A673 (cell line): ENCODE data around the gene TENM4. TPM values are rescaled to one million over a fixed set of nuclear protein-coding genes. Genes with fewer than 3 reads are reported as not detected.

ENCODE experiments used
- BruUV-seq: library from RNA; stranded (reverse); fragments of 400-500 nt; replicated peaks from 2 replicates; lab custom pipeline; 2021; lab: Mats Ljungman, UMichigan
- CTCF ChIA-PET: fragments of 300-600 bp; sonication (Branson Sonifier 250); formaldehyde crosslinking; loops from one replicate; lab custom pipeline; 2022; ENCODE audit warnings: antibody characterized with exemption; lab: Charles Lee
- POLR2A ChIA-PET: fragments of 300-600 bp; sonication (Branson Sonifier 250); formaldehyde crosslinking; loops from one replicate; lab custom pipeline; 2022; ENCODE audit warnings: antibody characterized with exemption; ENCODE audit not compliant: low non-redundant PET; lab: Charles Lee
- DNase-seq: peaks from one replicate; pipeline ENCODE4 v3.0.0-alpha.2; 2015; ENCODE audit warnings: low spot score
- H3K27ac ChIP-seq: fragments of 200-600 bp; sonication (generic); 2 replicates; pipeline ENCODE4 v1.5.1; 2016; ENCODE audit warnings: mixed run types, low read depth, mild to moderate bottlenecking, mixed read lengths, antibody characterized with exemption, low read length; ENCODE audit not compliant: poor library complexity, severe bottlenecking
- H3K27me3 ChIP-seq: fragments of 200-600 bp; sonication (generic); replicated peaks from 2 replicates; pipeline ENCODE4 v1.6.1; 2017; ENCODE audit warnings: mixed run types, low read depth, mild to moderate bottlenecking, mixed read lengths, antibody characterized with exemption, low read length; ENCODE audit not compliant: insufficient read depth, poor library complexity
- H3K36me3 ChIP-seq: fragments of 200-600 bp; sonication (generic); 2 replicates; pipeline ENCODE4 v1.6.1; 2016; ENCODE audit warnings: mixed run types, mild to moderate bottlenecking, mixed read lengths, antibody characterized with exemption, low read length; ENCODE audit not compliant: insufficient read depth, poor library complexity, severe bottlenecking
- H3K4me1 ChIP-seq: fragments of 200-600 bp; sonication (generic); 2 replicates; pipeline ENCODE4 v1.6.1; 2017; ENCODE audit warnings: mixed run types, mild to moderate bottlenecking, mixed read lengths, antibody characterized with exemption, low read length; ENCODE audit not compliant: insufficient read depth, poor library complexity, severe bottlenecking
- H3K4me3 ChIP-seq: fragments of 200-600 bp; sonication (generic); 2 replicates; pipeline ENCODE4 v1.5.1; 2016; ENCODE audit warnings: low read depth, mixed run types, mild to moderate bottlenecking, mixed read lengths, low read length; ENCODE audit not compliant: poor library complexity, severe bottlenecking
- H3K9me3 ChIP-seq: fragments of 200-600 bp; sonication (generic); 2 replicates; pipeline ENCODE4 v1.6.1; 2016; ENCODE audit warnings: mixed run types, low read depth, mild to moderate bottlenecking, mixed read lengths, antibody characterized with exemption, low read length; ENCODE audit not compliant: poor library complexity, severe bottlenecking
- CTCF ChIP-seq: fragments of 300-800, 200-600 bp; sonication (generic); conservative IDR thresholded peaks from 2 replicates; pipeline ENCODE4 v1.5.1; 2017; ENCODE audit warnings: low read depth, mild to moderate bottlenecking, antibody characterized with exemption, low read length, moderate library complexity, mixed read lengths
- EZH2 ChIP-seq: fragments of 200-600 bp; sonication (generic); IDR thresholded peaks from 2 replicates; pipeline ENCODE4 v1.6.1; 2017; ENCODE audit warnings: borderline replicate concordance, low read depth, mild to moderate bottlenecking, mixed read lengths, antibody characterized with exemption, low read length; ENCODE audit not compliant: poor library complexity, severe bottlenecking
- intact Hi-C: fragments of 100-400 bp; cut with micrococcal nuclease; formaldehyde crosslinking; loops from one replicate; pipeline ENCODE4 v1.10.0; 2022; ENCODE audit not compliant: unreplicated experiment
- total RNA-seq: library from RNA; stranded (reverse); gene quantifications from 2 replicates; pipeline ENCODE4 v1.2.3, GENCODE V29; 2021

TENM4 gene
- total RNA-seq, 1 experiment from 2014 or later: 0.11 TPM

- no TSS peak for BruUV-seq
- CTCF ChIA-PET: no interaction called here
- Histone ChIP-seq H3K4me1 (no peaks in the 10 kb centered on the region), H3K36me3 (no peaks in the 10 kb centered on the region), H3K27me3 (no peaks in the 10 kb centered on the region), H3K27ac (no peak overlapping the region), H3K4me3 (no peak overlapping the region), H3K9me3 (no peaks in the 10 kb centered on the region)
- POLR2A ChIA-PET: no interaction called here
- intact Hi-C loops: no loop called here
- DNase-seq: no peak
- TF ChIP-seq EZH2: no peak
Observed at GRCh38 chr11:79083352-79083751, 357.5 kb downstream of the TENM4 start.

DNA sequence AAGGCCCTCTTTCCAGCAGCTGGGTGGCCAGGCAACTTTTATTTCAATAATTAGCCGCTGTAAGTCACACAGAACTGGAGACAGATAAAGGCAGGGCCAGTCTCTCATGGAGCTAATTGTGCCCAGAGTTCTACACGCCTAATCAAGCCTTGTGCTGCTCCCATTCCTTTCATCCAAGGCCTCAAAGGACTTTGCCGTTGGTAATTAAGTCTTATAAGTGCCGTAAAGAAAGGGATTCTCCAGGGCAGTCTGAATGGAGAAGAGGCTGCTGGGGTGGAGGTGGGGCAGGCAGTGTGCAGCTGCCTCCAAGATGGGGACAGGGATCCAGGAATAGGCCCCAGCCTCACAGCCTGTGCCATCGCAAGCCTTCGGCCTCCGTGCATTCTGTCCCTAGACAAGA is 357.9 kb downstream of the TENM4 start:
- no TSS peak for BruUV-seq
- H3K36me3 ChIP-seq: no peaks in the 10 kb centered on the region
- DNase-seq: no peak
- ChIA-PET CTCF (no interaction called here), POLR2A (interaction anchor here (0.6 kb wide), 1 partner anchor 11 kb away, joined by 3 read pairs; no protein-coding TSS in a partner anchor)
- H3K4me3 ChIP-seq: no peak overlapping the region
- H3K4me1 ChIP-seq: no peaks in the 10 kb centered on the region
- H3K27me3 ChIP-seq: no peaks in the 10 kb centered on the region
- TF ChIP-seq CTCF (no peak), EZH2 (no peak)
- intact Hi-C loops: no loop called here
- no peaks in the 10 kb centered on the region for H3K9me3 ChIP-seq
- no peak overlapping the region for H3K27ac ChIP-seq

GRCh38 chr11:79082280-79082679 is 358.6 kb downstream of the TENM4 start:
- intact Hi-C loops: no loop called here
- no peaks in the 10 kb centered on the region for H3K27me3 ChIP-seq
- no peak overlapping the region for H3K4me3 ChIP-seq
- no peak overlapping the region for H3K27ac ChIP-seq
- no peaks in the 10 kb centered on the region for H3K36me3 ChIP-seq
- ChIA-PET CTCF (no interaction called here), POLR2A (interaction anchor here (0.6 kb wide), 1 partner anchor 10 kb away, joined by 3 read pairs; no protein-coding TSS in a partner anchor)
- DNase-seq: no peak
- no peaks in the 10 kb centered on the region for H3K4me1 ChIP-seq
- H3K9me3 ChIP-seq: no peaks in the 10 kb centered on the region
- no peak for TF ChIP-seq CTCF
- TF ChIP-seq EZH2: no peak
- BruUV-seq: no TSS peak

DNA sequence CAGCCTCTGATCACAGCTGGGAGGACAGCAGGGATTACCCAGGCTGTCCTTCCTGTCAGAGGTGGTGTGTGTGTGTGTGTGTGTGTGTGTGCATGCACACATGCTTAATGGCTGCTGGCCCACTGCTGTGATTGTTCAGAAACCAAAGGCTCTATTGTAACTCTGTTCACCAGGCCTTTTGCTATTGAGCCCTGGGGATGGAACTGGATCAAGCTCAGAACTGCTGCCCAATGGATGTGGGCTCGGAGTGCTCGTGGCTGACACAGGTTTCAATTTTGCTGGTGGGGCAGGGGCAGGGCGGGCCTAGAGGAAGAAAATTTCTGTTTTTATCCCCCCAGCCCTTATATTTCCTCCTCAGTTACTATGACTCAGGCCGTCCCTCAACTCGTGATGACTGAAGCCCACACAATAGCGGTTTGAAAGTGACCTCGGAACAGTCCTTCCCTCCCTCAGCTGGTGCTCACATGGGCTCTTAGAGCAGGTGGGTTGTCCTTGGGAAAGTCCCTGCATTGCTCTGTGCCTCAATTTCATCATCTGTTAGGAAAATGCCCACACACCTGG is 359.3 kb downstream of the TENM4 start:
- Histone ChIP-seq H3K27ac (no peak overlapping the region), H3K9me3 (no peaks in the 10 kb centered on the region), H3K36me3 (no peaks in the 10 kb centered on the region), H3K27me3 (no peaks in the 10 kb centered on the region), H3K4me3 (no peak overlapping the region), H3K4me1 (no peaks in the 10 kb centered on the region)
- TF ChIP-seq CTCF (no peak), EZH2 (no peak)
- intact Hi-C loops: no loop called here
- ChIA-PET CTCF (no interaction called here), POLR2A (no interaction called here)
- BruUV-seq: no TSS peak
- DNase-seq: no peak
